HFFc6 (cell line): ENCODE data around the gene CCDC187. TPM values are rescaled to one million over a fixed set of nuclear protein-coding genes. Genes with fewer than 3 reads are reported as not detected.

Source experiments
- DNase-seq: peaks from one replicate; pipeline ENCODE4 v3.0.0-alpha.2; 2018
- H3K27ac Mint-ChIP-seq: 2 replicates; pipeline ENCODE4 v1.8.0; 2020; ENCODE audit warnings: mild to moderate bottlenecking, mixed read lengths
- H3K27me3 Mint-ChIP-seq: 2 replicates; pipeline ENCODE4 v1.8.0; 2021; ENCODE audit warnings: mild to moderate bottlenecking, moderate library complexity, mixed read lengths; ENCODE audit not compliant: insufficient read depth
- H3K36me3 Mint-ChIP-seq: 2 replicates; pipeline ENCODE4 v1.8.0; 2021; ENCODE audit warnings: low read depth, mixed read lengths
- H3K4me1 Mint-ChIP-seq: 2 replicates; pipeline ENCODE4 v1.8.0; 2020; ENCODE audit warnings: low read depth, mixed read lengths
- H3K4me3 Mint-ChIP-seq: 2 replicates; pipeline ENCODE4 v1.8.0; 2020; ENCODE audit warnings: mild to moderate bottlenecking, moderate library complexity, mixed read lengths
- H3K9me3 Mint-ChIP-seq: 2 replicates; pipeline ENCODE4 v1.8.0; 2020; ENCODE audit warnings: mild to moderate bottlenecking, mixed read lengths
- CTCF ChIP-seq: fragments of 200-600 bp; sonication (generic); IDR thresholded peaks from 2 replicates; pipeline ENCODE4 v1.5.0; 2021; ENCODE audit warnings: antibody characterized with exemption, mild to moderate bottlenecking
- total RNA-seq, 6 experiments: library from RNA; stranded (reverse); fragmentation: NEBNext Ultra II Directional; extraction: Animal tissue kit (Norgen Biotek cat#: 25700); gene quantifications; 2 replicates in 1 of 6; 3 replicates in 5 of 6; pipeline ENCODE4 v1.2.3, GENCODE V29; 2021

Gene CCDC187
- total RNA-seq, 6 experiments from 2014 or later: not detected

DNA sequence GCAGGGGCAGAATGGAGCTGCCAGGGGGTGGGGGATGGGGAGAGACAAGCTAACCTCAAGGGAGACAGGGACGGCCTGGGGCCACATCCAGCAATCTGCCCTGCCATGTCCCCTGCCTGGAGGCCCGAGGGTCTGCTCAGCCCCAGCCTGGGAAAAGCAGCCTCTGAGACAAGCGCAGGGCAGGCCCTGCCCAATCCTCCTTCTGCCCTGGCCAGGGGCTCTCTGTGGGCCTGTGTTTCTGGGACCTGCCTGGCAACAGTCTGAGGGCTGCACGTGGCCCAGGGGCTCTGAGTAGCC is 44.4 kb downstream of the CCDC187 start:
- H3K27ac Mint-ChIP-seq: no peak overlapping the region
- no peaks in the 10 kb centered on the region for H3K9me3 Mint-ChIP-seq
- H3K36me3 Mint-ChIP-seq: no peaks in the 10 kb centered on the region
- DNase-seq: no peak
- peaks cover 13% of the 10 kb centered on the region for H3K27me3 Mint-ChIP-seq
- H3K4me3 Mint-ChIP-seq: no peak overlapping the region
- TF ChIP-seq CTCF: no peak
- H3K4me1 Mint-ChIP-seq: peaks cover 9% of the 10 kb centered on the region

DNA sequence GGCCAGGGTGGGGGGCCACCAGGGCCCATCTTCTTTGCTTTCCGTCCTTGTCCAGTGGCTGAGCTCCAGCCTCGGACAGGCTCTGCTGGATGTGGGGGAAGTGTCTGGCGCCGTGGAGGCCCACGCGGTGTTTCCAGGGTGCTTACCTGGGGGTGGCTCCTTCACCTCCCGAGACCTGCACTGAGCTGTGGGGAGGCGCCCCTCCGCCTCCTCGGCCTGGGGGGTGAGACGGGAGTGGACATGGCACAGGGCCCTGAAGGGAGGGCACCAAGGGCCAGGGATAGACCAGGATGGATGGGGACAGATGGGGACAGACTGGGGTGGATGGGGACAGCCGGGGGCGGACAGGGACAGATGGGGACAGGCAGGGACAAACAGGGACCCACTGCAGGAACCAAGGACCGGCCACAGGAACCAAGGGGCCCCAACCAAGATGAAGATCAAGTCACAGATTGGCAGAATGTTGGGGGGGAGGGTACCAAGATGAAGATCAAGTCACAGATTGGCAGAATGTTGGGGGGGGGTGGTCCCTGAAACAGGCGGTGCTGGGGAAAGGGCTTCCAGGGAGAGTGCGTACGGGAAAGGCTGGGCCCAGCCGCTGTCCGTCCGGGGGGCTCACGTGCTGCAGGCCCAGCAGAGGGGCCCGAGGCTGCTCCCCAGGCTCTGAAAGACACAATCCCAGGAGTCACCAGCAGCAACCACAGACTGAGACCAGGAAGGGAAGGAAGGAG is 44.9 kb downstream of the CCDC187 start:
- Mint-ChIP-seq H3K4me3 (no peak overlapping the region), H3K27me3 (peaks cover 13% of the 10 kb centered on the region), H3K9me3 (no peaks in the 10 kb centered on the region), H3K27ac (no peak overlapping the region), H3K4me1 (peaks cover 9% of the 10 kb centered on the region), H3K36me3 (no peaks in the 10 kb centered on the region)
- no peak for DNase-seq
- TF ChIP-seq CTCF: no peak

GRCh38 chr9:136258299-136258625 is 45.6 kb downstream of the CCDC187 start:
- no peaks in the 10 kb centered on the region for H3K36me3 Mint-ChIP-seq
- H3K9me3 Mint-ChIP-seq: no peaks in the 10 kb centered on the region
- H3K4me1 Mint-ChIP-seq: peaks cover 9% of the 10 kb centered on the region
- DNase-seq: no peak
- no peak for TF ChIP-seq CTCF
- H3K27ac Mint-ChIP-seq: no peak overlapping the region
- H3K27me3 Mint-ChIP-seq: peaks cover 13% of the 10 kb centered on the region
- H3K4me3 Mint-ChIP-seq: no peak overlapping the region

DNA sequence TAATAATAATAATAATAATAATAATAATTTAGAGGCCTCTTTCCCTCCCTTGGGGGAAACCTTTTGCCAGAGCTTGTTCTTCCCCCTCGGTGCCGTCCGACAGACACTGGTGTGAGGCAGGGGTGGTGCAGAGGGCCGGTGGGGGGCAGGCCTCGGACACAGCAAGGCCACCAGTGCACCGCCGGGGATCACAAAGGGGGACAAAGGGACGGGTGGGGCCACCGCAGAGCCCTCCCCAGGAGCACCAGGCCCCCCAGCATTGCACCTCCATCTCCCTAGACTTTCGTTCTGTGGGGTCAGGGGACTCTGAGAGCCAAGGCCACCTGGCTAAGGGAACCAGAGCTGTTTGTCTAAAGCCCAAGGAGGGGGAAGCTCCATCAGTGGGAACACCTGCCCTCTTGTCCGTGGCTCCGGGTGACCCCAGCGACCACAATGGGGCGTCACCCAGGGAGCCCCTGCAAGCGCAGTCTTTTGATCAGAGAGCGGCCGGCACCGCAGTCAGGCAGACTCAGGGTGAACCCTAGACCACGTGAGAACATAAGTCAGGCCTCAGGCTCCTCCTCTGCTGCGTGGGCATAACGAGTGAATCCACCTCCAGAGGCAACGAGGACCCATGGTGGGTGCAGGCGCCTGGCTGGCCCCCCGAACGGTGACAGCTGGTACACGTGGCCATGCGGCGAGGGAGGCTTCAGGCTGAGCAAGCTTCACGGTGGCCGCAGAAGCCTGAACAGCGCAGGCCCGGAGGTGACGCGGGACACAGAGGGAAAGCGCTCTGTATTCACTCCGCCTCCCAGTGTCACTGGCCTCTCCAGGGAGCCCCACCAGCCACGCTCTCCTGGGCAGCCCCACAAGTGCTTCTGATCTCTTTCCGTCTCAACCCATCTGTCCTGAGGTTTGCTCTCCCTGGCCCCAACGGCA is 46.3 kb downstream of the CCDC187 start:
- TF ChIP-seq CTCF: no peak
- H3K4me3 Mint-ChIP-seq: no peak overlapping the region
- H3K9me3 Mint-ChIP-seq: no peaks in the 10 kb centered on the region
- H3K27ac Mint-ChIP-seq: no peak overlapping the region
- peaks cover 9% of the 10 kb centered on the region for H3K4me1 Mint-ChIP-seq
- no peak for DNase-seq
- no peaks in the 10 kb centered on the region for H3K36me3 Mint-ChIP-seq
- H3K27me3 Mint-ChIP-seq: peaks cover 10% of the 10 kb centered on the region

DNA sequence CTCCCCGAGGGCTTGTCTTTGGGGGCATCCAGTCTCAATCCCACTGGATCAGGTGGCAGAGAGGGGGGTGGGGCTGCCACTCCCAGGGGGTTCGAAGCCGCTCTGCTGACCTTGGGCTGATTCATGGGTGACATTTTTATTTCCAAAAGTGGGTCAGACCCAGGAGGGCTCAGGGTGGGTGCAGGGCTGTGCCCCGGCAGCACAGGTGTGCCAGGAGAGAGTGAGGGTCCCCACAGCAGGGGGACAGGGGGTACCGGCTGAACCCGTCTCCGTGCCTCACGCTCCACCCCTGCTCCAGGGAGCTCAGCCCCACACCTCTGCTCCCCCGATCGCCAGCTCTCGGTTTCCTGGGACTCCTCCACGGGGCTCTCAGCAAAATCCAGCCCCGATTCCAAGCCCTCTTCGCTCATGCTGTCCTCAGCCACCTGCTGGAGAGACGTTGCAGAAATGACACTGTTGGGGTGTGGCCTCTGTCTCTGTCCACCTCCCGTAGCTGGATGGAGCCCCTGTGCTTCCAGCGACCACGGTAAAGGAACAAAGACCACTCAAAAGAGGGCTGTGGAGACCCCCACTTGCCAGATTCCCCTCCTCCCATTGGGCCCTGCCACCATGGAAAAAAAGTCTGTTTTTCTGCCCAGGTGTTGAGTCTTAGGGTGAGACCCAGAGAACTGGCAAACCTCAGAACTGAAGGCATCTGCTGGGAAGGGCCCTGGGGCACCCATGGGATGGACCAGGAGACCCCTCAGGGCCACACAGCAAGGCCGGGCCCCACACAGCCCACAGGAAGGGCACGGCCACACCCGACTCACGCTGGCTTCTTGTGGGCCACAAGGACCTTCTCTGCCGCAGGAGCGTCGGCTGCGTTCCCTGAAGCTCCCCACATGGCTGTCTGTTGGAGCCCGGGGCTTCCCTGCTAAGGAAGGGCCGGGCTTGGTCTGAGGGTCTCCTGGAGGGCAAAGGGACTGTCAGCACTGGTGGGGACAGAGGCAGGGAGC is 47.7 kb downstream of the CCDC187 start:
- DNase-seq: no peak
- no peak overlapping the region for H3K27ac Mint-ChIP-seq
- peaks cover 5% of the 10 kb centered on the region for H3K27me3 Mint-ChIP-seq
- H3K4me1 Mint-ChIP-seq: peaks cover 9% of the 10 kb centered on the region
- no peaks in the 10 kb centered on the region for H3K36me3 Mint-ChIP-seq
- H3K4me3 Mint-ChIP-seq: no peak overlapping the region
- TF ChIP-seq CTCF: peak; percentile 41; the same call in 1 of the 2 replicates
- no peaks in the 10 kb centered on the region for H3K9me3 Mint-ChIP-seq
